GM12801 (cell line): ENCODE data around the gene KRTAP13-4.

Experiments
- CTCF ChIP-seq: IDR thresholded peaks from one replicate; pipeline ENCODE4 v1.5.1; 2011; ENCODE audit warnings: control low read depth; ENCODE audit not compliant: insufficient read length; ENCODE audit errors: extremely low read depth

Gene KRTAP13-4

DNA sequence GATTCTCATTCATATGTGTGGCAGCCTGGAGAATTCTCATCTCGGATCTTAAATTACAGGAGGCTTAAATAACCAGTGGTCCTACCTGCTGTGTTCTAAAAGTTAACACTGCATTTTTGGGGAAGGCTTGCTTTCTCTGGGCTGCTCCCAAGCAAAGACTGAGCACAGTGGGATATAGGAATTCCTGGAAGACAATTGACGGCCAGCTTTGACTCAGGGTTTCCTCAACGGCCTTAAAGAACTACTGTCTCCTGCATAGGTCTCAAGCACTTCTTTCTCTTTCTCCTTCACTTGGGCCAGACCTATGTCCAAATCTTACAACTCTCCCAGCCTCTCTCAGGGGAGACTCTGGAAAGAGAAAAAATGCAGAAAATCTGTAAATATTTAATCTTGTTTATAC, 3.3 kb upstream of the KRTAP13-4 start:
- TF ChIP-seq CTCF = no peak

GRCh38 chr21:30434033-30434631, 4.1 kb downstream of the KRTAP13-4 start:
- TF ChIP-seq CTCF = no peak

DNA sequence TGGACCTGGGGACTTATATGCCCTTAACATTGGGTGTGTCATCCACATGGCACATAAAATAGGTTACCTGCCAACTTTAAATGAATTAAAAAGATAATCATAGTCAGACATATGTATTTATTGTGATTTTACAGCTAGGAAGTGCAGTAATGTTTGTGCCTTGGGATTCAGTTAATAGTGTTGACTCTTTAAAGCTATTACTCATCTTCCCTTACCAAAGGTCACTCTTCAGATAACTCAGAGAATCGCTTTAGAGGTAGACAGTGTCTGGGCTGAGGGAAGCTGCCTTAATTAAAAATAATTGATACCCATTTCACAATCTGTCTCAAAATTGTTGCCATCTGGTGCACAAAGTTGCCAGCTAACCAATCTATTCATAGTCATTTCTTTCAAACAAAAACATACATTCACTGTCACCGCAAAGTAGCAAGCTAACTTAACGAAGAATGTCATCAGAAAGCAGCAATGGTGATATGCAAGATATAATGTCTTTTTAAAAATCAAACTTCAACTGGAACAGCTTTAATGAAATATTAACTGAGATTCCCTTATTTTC, 7.1 kb downstream of the KRTAP13-4 start:
- TF ChIP-seq CTCF = no peak

GRCh38 chr21:30439975-30440374, 10.0 kb downstream of the KRTAP13-4 start, which contains the start of gene KRTAP15-1:
KRTAP15-1 (plus strand) TSS chr21:30440275; CDS start chr21:30440328, 53 bp downstream.
- TF ChIP-seq CTCF = no peak

- no peak for TF ChIP-seq CTCF
These were observed 13.2 kb downstream of the KRTAP13-4 start for GRCh38 chr21:30443226-30443625.

DNA sequence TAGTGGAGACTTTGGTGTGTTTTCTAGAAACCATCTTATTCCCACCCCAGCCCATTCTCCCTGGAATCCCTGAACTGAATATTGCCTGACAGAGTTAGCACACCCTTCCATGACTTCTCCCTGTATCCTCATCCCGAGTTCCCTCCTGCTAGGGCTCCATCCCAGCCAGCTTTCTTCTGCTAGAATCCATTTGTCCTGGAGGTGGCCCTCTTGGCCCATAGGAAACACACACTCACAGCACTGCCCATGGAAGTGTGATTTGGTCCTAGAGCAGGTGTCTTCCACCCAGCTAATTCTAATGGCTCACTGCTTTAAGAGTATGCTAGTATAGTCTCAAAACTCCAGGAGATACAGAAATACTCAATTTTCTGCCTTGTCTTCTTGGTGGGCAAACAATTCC, 14.2 kb downstream of the KRTAP13-4 start:
- no peak for TF ChIP-seq CTCF

DNA sequence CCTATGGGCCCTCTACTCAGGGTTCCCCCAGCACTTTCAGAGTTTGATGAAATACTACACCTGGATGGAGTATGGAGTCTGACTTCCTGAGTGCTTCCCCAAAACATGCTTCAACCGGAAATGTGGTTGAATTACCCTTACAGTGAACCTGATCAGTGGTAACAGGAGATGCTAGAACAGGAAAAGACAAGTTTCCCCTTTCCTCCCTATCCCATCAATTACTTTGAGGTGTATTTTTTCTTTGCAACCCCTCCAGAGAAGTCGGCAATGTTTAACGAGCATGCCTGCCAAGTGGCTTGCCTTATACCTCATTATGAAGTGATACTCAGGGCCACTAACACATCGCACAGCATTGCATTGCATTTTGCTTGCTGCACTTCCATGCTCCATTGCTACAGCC, 17.0 kb downstream of the KRTAP13-4 start:
- TF ChIP-seq CTCF = no peak
